Hepatocyte (in vitro differentiated cells): ENCODE data around the gene KIF23. TPM values are rescaled to one million over a fixed set of nuclear protein-coding genes. Genes with fewer than 3 reads are reported as not detected.
"Not testable (repeated sequence)": the region's sequence is repeated elsewhere in the genome, so short reads cannot be mapped to it uniquely, and the experiment has no call there.

Experiments used
- DNase-seq: peaks from one replicate; pipeline ENCODE4 v3.0.0-alpha.2; 2016; ENCODE audit warnings: low spot score
- H2AFZ ChIP-seq: fragments of 200-600 bp; sonication (generic); 2 replicates; pipeline ENCODE4 v1.6.0; 2016; ENCODE audit warnings: antibody characterized with exemption, mild to moderate bottlenecking
- H3K27ac ChIP-seq: fragments of 200-600 bp; sonication (generic); 2 replicates; pipeline ENCODE4 v1.5.1; 2016; ENCODE audit warnings: mild to moderate bottlenecking
- H3K27me3 ChIP-seq: fragments of 200-600 bp; sonication (generic); 2 replicates; pipeline ENCODE4 v1.6.1; 2016
- H3K36me3 ChIP-seq: fragments of 200-600 bp; sonication (generic); replicated peaks from 2 replicates; pipeline ENCODE4 v1.5.1; 2016; ENCODE audit warnings: low read depth; ENCODE audit not compliant: insufficient read depth
- H3K4me1 ChIP-seq: fragments of 200-600 bp; sonication (generic); 2 replicates; pipeline ENCODE4 v1.5.1; 2016; ENCODE audit warnings: mild to moderate bottlenecking, moderate library complexity; ENCODE audit not compliant: insufficient read depth
- H3K4me2 ChIP-seq: fragments of 200-600 bp; sonication (generic); 2 replicates; pipeline ENCODE4 v1.6.0; 2016
- H3K4me3 ChIP-seq: fragments of 200-600 bp; sonication (generic); 2 replicates; pipeline ENCODE4 v1.5.1; 2016; ENCODE audit warnings: mild to moderate bottlenecking
- H3K79me2 ChIP-seq: fragments of 200-600 bp; sonication (generic); 2 replicates; pipeline ENCODE4 v1.6.0; 2017; ENCODE audit warnings: mild to moderate bottlenecking
- H3K9me2 ChIP-seq: fragments of 200-600 bp; sonication (generic); replicated peaks from 2 replicates; pipeline ENCODE4 v1.6.0; 2017; ENCODE audit warnings: mild to moderate bottlenecking; ENCODE audit not compliant: insufficient read depth
- H3K9me3 ChIP-seq: fragments of 200-600 bp; sonication (generic); 2 replicates; pipeline ENCODE4 v1.5.1; 2016; ENCODE audit warnings: low read depth, mild to moderate bottlenecking
- H4K20me1 ChIP-seq: fragments of 200-600 bp; sonication (generic); 2 replicates; pipeline ENCODE4 v1.6.0; 2016; ENCODE audit warnings: mild to moderate bottlenecking; ENCODE audit not compliant: insufficient read depth, poor library complexity, severe bottlenecking
- EZH2 ChIP-seq: fragments of 200-600 bp; sonication (generic); IDR thresholded peaks from 2 replicates; pipeline ENCODE4 v1.6.1; 2016; ENCODE audit warnings: antibody characterized with exemption, mild to moderate bottlenecking, borderline replicate concordance
- EZH2phosphoT487 ChIP-seq: fragments of 200-600 bp; sonication (generic); IDR thresholded peaks from one replicate; pipeline ENCODE4 v1.6.1; 2018; ENCODE audit warnings: antibody characterized with exemption, mild to moderate bottlenecking, low read depth, moderate library complexity; ENCODE audit not compliant: unreplicated experiment, severe bottlenecking
- WGBS: methylation state at CpG from one replicate; pipeline ENCODE4 v1.1.6; 2016; ENCODE audit warnings: low lambda C conversion rate; ENCODE audit errors: missing lambda C conversion rate; 5-methylcytosine and 5-hydroxymethylcytosine counted together
- polyA plus RNA-seq: library from polyadenylated mRNA; unstranded; fragments of >200 nt; fragmentation: Nextera tagmentation; extraction: Ambion mirVana; gene quantifications from 2 replicates; pipeline ENCODE4 v1.2.1, GENCODE V29; 2016
- total RNA-seq: library from RNA; depleted of rRNA; stranded (reverse); fragments of >200 nt; gene quantifications from 2 replicates; pipeline ENCODE4 v1.2.3, GENCODE V29; 2014
- TF ChIP-seq, protein P1 (sequence below): fragments of 200-600 bp; sonication (generic); IDR thresholded peaks from 2 replicates; pipeline ENCODE4 v1.5.1; 2016; ENCODE audit warnings: antibody characterized with exemption, mild to moderate bottlenecking; ENCODE audit not compliant: poor library complexity

KIF23 gene
- total and polyA plus RNA-seq, 2 experiments from 2014 or later = 12.0 to 14.1 TPM

DNA sequence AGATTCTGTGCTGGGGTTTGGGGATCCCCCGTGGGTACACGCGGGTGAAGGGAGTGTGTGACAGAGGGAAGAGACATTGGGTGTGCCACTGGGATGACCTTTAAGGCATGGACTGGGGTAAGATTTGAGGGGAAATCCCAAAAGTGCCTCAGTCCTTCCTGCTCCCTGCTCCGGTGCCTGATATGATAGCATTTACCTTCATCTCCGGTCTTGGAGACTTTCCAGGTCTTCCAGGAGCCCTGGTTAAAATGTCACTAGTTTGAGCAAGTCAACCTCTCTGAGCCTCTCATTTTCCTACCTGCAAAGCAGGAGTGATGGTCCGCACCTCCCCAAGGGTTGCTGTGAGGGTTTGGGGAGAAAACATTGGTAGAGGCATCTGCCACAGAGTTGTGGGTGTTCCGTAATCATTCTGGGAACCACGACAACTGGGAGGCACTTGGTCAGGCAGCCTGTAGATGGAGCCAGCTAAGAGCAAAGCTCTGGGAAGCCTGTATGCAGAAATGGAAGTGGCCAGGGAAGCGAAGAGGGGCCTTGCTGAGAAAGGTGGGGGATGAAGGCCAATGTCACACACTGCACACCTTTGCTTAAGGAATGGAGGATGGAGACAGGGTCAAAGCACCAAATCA is 33.9 kb upstream of the KIF23 start:
- Histone ChIP-seq H3K36me3 (no peaks in the 10 kb centered on the region), H4K20me1 (no peaks in the 10 kb centered on the region), H3K4me3 (no peak overlapping the region), H3K79me2 (no peaks in the 10 kb centered on the region), H3K27me3 (no peaks in the 10 kb centered on the region), H3K4me2 (no peak overlapping the region), H2AFZ (no peak overlapping the region), H3K9me3 (no peaks in the 10 kb centered on the region), H3K27ac (no peak overlapping the region), H3K4me1 (no peaks in the 10 kb centered on the region), H3K9me2 (no peaks in the 10 kb centered on the region)
- DNase-seq = no peak
- TF ChIP-seq EZH2 (no peak), EZH2phosphoT487 (no peak)
- TF ChIP-seq, protein P1, sequence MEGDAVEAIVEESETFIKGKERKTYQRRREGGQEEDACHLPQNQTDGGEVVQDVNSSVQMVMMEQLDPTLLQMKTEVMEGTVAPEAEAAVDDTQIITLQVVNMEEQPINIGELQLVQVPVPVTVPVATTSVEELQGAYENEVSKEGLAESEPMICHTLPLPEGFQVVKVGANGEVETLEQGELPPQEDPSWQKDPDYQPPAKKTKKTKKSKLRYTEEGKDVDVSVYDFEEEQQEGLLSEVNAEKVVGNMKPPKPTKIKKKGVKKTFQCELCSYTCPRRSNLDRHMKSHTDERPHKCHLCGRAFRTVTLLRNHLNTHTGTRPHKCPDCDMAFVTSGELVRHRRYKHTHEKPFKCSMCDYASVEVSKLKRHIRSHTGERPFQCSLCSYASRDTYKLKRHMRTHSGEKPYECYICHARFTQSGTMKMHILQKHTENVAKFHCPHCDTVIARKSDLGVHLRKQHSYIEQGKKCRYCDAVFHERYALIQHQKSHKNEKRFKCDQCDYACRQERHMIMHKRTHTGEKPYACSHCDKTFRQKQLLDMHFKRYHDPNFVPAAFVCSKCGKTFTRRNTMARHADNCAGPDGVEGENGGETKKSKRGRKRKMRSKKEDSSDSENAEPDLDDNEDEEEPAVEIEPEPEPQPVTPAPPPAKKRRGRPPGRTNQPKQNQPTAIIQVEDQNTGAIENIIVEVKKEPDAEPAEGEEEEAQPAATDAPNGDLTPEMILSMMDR = peak; percentile 15
- 77% methylated on average over 9 of the region's 9 CpGs for WGBS

DNA sequence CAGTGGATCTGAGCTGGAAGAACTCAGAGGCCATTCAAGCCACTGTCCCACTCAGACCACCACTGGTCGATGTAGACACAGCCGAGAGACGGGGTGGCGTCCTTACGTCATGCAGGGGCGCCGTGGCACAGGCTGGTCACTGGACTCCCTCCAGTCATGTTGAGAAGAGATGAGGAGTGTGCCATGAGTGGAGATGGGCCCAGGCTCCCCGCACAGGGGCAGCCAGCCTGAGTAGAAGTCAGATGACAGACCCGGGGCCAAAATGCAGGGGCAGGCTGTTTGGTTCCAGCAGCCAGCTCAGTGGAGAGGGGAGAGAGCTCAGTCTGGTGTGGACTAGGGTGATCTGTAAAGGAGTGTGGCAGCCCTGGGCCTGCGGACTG is 33.4 kb upstream of the KIF23 start:
- no peak overlapping the region for H3K27ac ChIP-seq
- no peaks in the 10 kb centered on the region for H3K9me2 ChIP-seq
- H3K79me2 ChIP-seq = no peaks in the 10 kb centered on the region
- H3K9me3 ChIP-seq = no peaks in the 10 kb centered on the region
- no peaks in the 10 kb centered on the region for H3K4me1 ChIP-seq
- no peak overlapping the region for H2AFZ ChIP-seq
- H3K4me2 ChIP-seq = no peak overlapping the region
- DNase-seq = no peak
- H3K36me3 ChIP-seq = no peaks in the 10 kb centered on the region
- no peaks in the 10 kb centered on the region for H4K20me1 ChIP-seq
- WGBS = 94% methylated on average over 10 of the region's 10 CpGs
- H3K4me3 ChIP-seq = no peak overlapping the region
- no peak for TF ChIP-seq EZH2phosphoT487
- TF ChIP-seq, protein P1 = no peak
- no peak for TF ChIP-seq EZH2
- H3K27me3 ChIP-seq = no peaks in the 10 kb centered on the region

DNA sequence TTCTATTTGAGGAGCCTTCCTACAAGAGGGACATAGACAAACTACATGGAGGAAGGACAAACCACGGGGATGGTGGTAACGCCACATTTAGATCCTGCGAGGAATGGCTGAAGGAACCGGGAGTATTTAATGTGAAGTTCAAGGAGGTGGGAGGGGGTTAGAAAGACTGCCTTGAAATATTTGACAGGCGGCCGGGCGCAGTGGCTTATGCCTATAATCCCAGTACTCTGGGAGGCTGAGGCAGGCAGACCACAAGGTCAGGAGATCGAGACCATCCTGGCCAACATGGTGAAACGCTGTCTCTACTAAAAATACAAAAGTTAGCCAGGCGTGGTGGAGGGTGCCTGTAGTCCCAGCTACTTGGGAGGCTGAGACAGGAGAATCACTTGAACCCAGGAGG is 32.0 kb upstream of the KIF23 start:
- not testable (repeated sequence) for H3K79me2 ChIP-seq, H3K4me1 ChIP-seq, DNase-seq, H3K27ac ChIP-seq, H3K27me3 ChIP-seq, H3K4me3 ChIP-seq, H4K20me1 ChIP-seq, H3K9me2 ChIP-seq, H3K9me3 ChIP-seq, H3K4me2 ChIP-seq, H3K36me3 ChIP-seq, H2AFZ ChIP-seq
- 93% methylated on average over 10 of the region's 10 CpGs for WGBS

DNA sequence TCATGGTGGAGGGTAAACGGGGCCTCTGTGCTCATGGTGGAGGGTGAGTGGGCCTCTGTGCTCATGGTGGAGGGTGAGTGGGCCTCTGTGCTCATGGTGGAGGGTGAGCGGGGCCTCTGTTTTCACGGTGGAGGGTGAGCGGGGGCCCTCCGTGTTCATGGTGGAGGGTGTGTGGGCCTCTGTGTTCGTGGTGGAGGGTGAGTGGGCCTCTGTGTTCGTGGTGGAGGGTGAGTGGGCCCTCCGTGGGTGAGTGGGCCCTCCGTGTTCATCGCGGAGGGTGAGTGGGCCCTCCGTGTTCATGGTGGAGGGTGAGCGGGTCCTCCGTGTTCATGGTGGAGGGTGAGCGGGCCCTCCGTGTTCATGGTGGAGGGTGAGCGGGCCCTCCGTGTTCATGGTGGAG is 30.1 kb upstream of the KIF23 start:
- H3K4me2 ChIP-seq, H3K27me3 ChIP-seq, H3K36me3 ChIP-seq, H3K27ac ChIP-seq, H2AFZ ChIP-seq, H3K4me3 ChIP-seq, DNase-seq, H3K9me3 ChIP-seq, H3K4me1 ChIP-seq, H4K20me1 ChIP-seq, H3K9me2 ChIP-seq, H3K79me2 ChIP-seq: not testable (repeated sequence)
- 90% methylated on average over 4 of the region's 18 CpGs for WGBS
